Fibroblast of pulmonary artery (primary cell): ENCODE data around the gene MYL5.
"Not testable (repeated sequence)": the region's sequence is repeated elsewhere in the genome, so short reads cannot be mapped to it uniquely, and the experiment has no call there.

Experiments
- DNase-seq: peaks from one replicate; pipeline ENCODE4 v3.0.0-alpha.2; 2010; ENCODE audit warnings: low read depth
- H3K4me3 ChIP-seq: replicated peaks from 2 replicates; pipeline ENCODE4 v1.5.1; 2011; ENCODE audit warnings: low read depth, mild to moderate bottlenecking, control low read depth, low read length, moderate library complexity
- CTCF ChIP-seq: IDR thresholded peaks from 2 replicates; pipeline ENCODE4 v1.5.1; 2011; ENCODE audit warnings: mild to moderate bottlenecking, control low read depth, low read length, inconsistent platforms; ENCODE audit errors: missing control alignments

Gene MYL5

GRCh38 chr4:688854-689681 lies 14.7 kb downstream of the MYL5 start, which contains the start of gene SLC49A3:
Gene SLC49A3 (minus strand): TSS chr4:689151. CDS start chr4:689127, 24 bp downstream.
- DNase-seq = no peak
- H3K4me3 ChIP-seq = peak within 1 kb of the TSS; percentile 32
- no peak for TF ChIP-seq CTCF

- no peak for TF ChIP-seq CTCF
- no peak for DNase-seq
- no peak overlapping the region for H3K4me3 ChIP-seq
These were observed 15.4 kb downstream of the MYL5 start for GRCh38 chr4:689723-690122.

GRCh38 chr4:692771-693554 lies 18.6 kb downstream of the MYL5 start:
- TF ChIP-seq CTCF = no peak
- DNase-seq = no peak
- no peak overlapping the region for H3K4me3 ChIP-seq

GRCh38 chr4:694341-694940 lies 20.1 kb downstream of the MYL5 start:
- DNase-seq, H3K4me3 ChIP-seq: not testable (repeated sequence)

- no peak for DNase-seq
- no peak for TF ChIP-seq CTCF
- H3K4me3 ChIP-seq = no peak overlapping the region
These were observed 25.7 kb downstream of the MYL5 start for GRCh38 chr4:699816-700580.

GRCh38 chr4:700587-701264 lies 26.4 kb downstream of the MYL5 start:
- no peak for DNase-seq
- no peak for TF ChIP-seq CTCF
- no peak overlapping the region for H3K4me3 ChIP-seq
